CD4-positive, alpha-beta T cell (primary cell): ENCODE measurements around the gene ADRA2B. TPM values are rescaled to one million over a fixed set of nuclear protein-coding genes. Genes with fewer than 3 reads are reported as not detected.

Experiments
- ATAC-seq: fragments of 200-7000 bp; cut with Tn5 transposase; one replicate; pipeline ENCODE4 v1.10.0; 2022; ENCODE audit warnings: mild to moderate bottlenecking; ENCODE audit not compliant: poor library complexity
- CTCF ChIA-PET: fragments of 350-600 bp; sonication (Branson Sonifier 250); formaldehyde crosslinking; loops from one replicate; lab custom pipeline; 2021; ENCODE audit warnings: antibody characterized with exemption, inconsistent platforms; lab: Charles Lee
- POLR2A ChIA-PET: fragments of 350-600 bp; sonication (Branson Sonifier 250); formaldehyde crosslinking; loops from one replicate; lab custom pipeline; 2021; ENCODE audit warnings: antibody characterized with exemption, inconsistent platforms; lab: Charles Lee
- DNase-seq, 14 experiments: peaks; one replicate each; pipeline ENCODE4 v3.0.0-alpha.2; 2013 to 2020; ENCODE audit warnings: mixed read lengths in 2 of 14
- H3K27ac ChIP-seq, 2 donors: one replicate each; pipeline versions ENCODE4 v1.5.1 to v1.7.0; 2013; ENCODE audit warnings: low read length in 2 of 2, low read depth in 1 of 2, mild to moderate bottlenecking in 1 of 2
- H3K27me3 ChIP-seq, 2 experiments: 1 replicate in 1 of 2; 2 replicates in 1 of 2; pipeline versions ENCODE4 v1.6.1 to v1.7.0; 2013; ENCODE audit warnings: low read length in 2 of 2, control low read depth in 1 of 2, mild to moderate bottlenecking in 1 of 2, moderate library complexity in 1 of 2; ENCODE audit not compliant: insufficient read depth in 2 of 2, control insufficient read depth in 1 of 2
- H3K36me3 ChIP-seq: one replicate; pipeline ENCODE4 v1.6.1; 2013; ENCODE audit warnings: low read length, control low read depth; ENCODE audit not compliant: insufficient read depth
- H3K4me1 ChIP-seq: one replicate; pipeline ENCODE4 v1.6.1; 2013; ENCODE audit warnings: low read length, control low read depth; ENCODE audit not compliant: insufficient read depth
- H3K4me3 ChIP-seq: one replicate; pipeline ENCODE4 v1.5.1; 2013; ENCODE audit warnings: mild to moderate bottlenecking, low read length, moderate library complexity
- H3K9me3 ChIP-seq, 2 experiments: 1 replicate in 1 of 2; 2 replicates in 1 of 2; pipeline versions ENCODE4 v1.6.1 to v1.7.0; 2013; ENCODE audit warnings: low read length in 2 of 2, mild to moderate bottlenecking in 2 of 2, control low read depth in 1 of 2, moderate library complexity in 1 of 2; ENCODE audit not compliant: control insufficient read depth in 1 of 2, insufficient read depth in 1 of 2
- H3K27ac Mint-ChIP-seq: one replicate; pipeline ENCODE4 v1.8.0; 2020; ENCODE audit warnings: mixed read lengths
- H3K27me3 Mint-ChIP-seq: one replicate; pipeline ENCODE4 v1.8.0; 2021; ENCODE audit warnings: mixed read lengths
- H3K36me3 Mint-ChIP-seq: one replicate; pipeline ENCODE4 v1.8.0; 2021; ENCODE audit warnings: low read depth, mixed read lengths
- H3K4me1 Mint-ChIP-seq: one replicate; pipeline ENCODE4 v1.8.0; 2021; ENCODE audit warnings: low read depth, mixed read lengths
- H3K4me3 Mint-ChIP-seq: one replicate; pipeline ENCODE4 v1.8.0; 2020; ENCODE audit warnings: mild to moderate bottlenecking, mixed read lengths
- H3K9me3 Mint-ChIP-seq: one replicate; pipeline ENCODE4 v1.8.0; 2020; ENCODE audit warnings: mixed read lengths
- intact Hi-C, 2 experiments: fragments of 100-400 bp; cut with DNase I in 1 of 2; cut with micrococcal nuclease in 1 of 2; formaldehyde crosslinking; loops; one replicate each; pipeline versions ENCODE4 v1.15.1 to v1.9.0; 2023 to 2025; cut with DNase I, micrococcal nuclease
- total RNA-seq, 174 experiments: library from RNA in 2 of 174; stranded (reverse) in 2 of 174; gene quantifications; one replicate each; pipeline ENCODE4 v1.2.3 and lab custom pipeline; 2021 to 2026
- TF ChIP-seq, protein P1 (sequence below): fragments of 200-600 bp; IDR thresholded peaks from one replicate; pipeline ENCODE4 v1.8.0; 2022; ENCODE audit warnings: antibody characterized with exemption, mild to moderate bottlenecking

ADRA2B gene
- total RNA-seq, 2 experiments from 2014 or later: 0.52 to 0.84 TPM

- H3K4me1 Mint-ChIP-seq: peaks cover 80% of the 10 kb centered on the region
Measured at GRCh38 chr2:96156011-96156820, 39.8 kb upstream of the ADRA2B start.

GRCh38 chr2:96154506-96155380 lies 38.4 kb upstream of the ADRA2B start:
- Histone ChIP-seq H3K9me3 (no peaks in the 10 kb centered on the region), H3K27me3 (no peaks in the 10 kb centered on the region), H3K27ac (no peak overlapping the region), H3K4me3 (no peak overlapping the region), H3K36me3 (no peaks in the 10 kb centered on the region), H3K4me1 (peaks cover 72% of the 10 kb centered on the region)
- intact Hi-C loops: no loop called here
- H3K4me1 Mint-ChIP-seq: peaks cover 80% of the 10 kb centered on the region
- no peak overlapping the region for H3K4me3 Mint-ChIP-seq
- no peak overlapping the region for H3K27ac Mint-ChIP-seq
- DNase-seq (peak in 1 of 14 experiments; percentile 10), ATAC-seq (no peak)
- TF ChIP-seq, protein P1, sequence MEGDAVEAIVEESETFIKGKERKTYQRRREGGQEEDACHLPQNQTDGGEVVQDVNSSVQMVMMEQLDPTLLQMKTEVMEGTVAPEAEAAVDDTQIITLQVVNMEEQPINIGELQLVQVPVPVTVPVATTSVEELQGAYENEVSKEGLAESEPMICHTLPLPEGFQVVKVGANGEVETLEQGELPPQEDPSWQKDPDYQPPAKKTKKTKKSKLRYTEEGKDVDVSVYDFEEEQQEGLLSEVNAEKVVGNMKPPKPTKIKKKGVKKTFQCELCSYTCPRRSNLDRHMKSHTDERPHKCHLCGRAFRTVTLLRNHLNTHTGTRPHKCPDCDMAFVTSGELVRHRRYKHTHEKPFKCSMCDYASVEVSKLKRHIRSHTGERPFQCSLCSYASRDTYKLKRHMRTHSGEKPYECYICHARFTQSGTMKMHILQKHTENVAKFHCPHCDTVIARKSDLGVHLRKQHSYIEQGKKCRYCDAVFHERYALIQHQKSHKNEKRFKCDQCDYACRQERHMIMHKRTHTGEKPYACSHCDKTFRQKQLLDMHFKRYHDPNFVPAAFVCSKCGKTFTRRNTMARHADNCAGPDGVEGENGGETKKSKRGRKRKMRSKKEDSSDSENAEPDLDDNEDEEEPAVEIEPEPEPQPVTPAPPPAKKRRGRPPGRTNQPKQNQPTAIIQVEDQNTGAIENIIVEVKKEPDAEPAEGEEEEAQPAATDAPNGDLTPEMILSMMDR: no peak
- H3K36me3 Mint-ChIP-seq: no peaks in the 10 kb centered on the region
- no peaks in the 10 kb centered on the region for H3K9me3 Mint-ChIP-seq
- CTCF ChIA-PET: no interaction called here
- POLR2A ChIA-PET: no interaction called here
- no peaks in the 10 kb centered on the region for H3K27me3 Mint-ChIP-seq

More at GRCh38 chr2:96156011-96156820, 39.8 kb upstream of the ADRA2B start:
- H3K36me3 ChIP-seq: no peaks in the 10 kb centered on the region
- Mint-ChIP-seq H3K27me3 (no peaks in the 10 kb centered on the region), H3K4me3 (peak overlapping the region; percentile 52), H3K9me3 (peaks cover 6% of the 10 kb centered on the region), H3K36me3 (no peaks in the 10 kb centered on the region), H3K27ac (peak overlapping the region; percentile 74)
- intact Hi-C loops: no loop called here
- H3K4me3 ChIP-seq: no peak overlapping the region
- ChIA-PET POLR2A (interaction anchor here (4.2 kb wide), 1 partner anchor 10 kb away, joined by 66 read pairs; the partner anchor contains the start of gene DUSP2), CTCF (interaction anchor here (2.7 kb wide), 1 partner anchor 18 kb away, joined by 13 read pairs; no protein-coding TSS in a partner anchor)
- H3K9me3 ChIP-seq: peaks cover 0 to 3% of the 10 kb centered on the region in 2 experiments
- H3K27me3 ChIP-seq: no peaks in the 10 kb centered on the region
- H3K4me1 ChIP-seq: peaks cover 67% of the 10 kb centered on the region
- H3K27ac ChIP-seq: no peak overlapping the region
- DNase-seq: peak in 4 of 14 experiments; percentile 33 to 73 (median 52)
- no peak for ATAC-seq
- TF ChIP-seq, protein P1: no peak

GRCh38 chr2:96153991-96154431 lies 37.6 kb upstream of the ADRA2B start:
- intact Hi-C loops: no loop called here
- Mint-ChIP-seq H3K4me1 (peaks cover 80% of the 10 kb centered on the region), H3K4me3 (no peak overlapping the region), H3K36me3 (no peaks in the 10 kb centered on the region), H3K27me3 (no peaks in the 10 kb centered on the region), H3K27ac (peak overlapping the region; percentile 80), H3K9me3 (no peaks in the 10 kb centered on the region)
- Histone ChIP-seq H3K27ac (no peak overlapping the region), H3K9me3 (no peaks in the 10 kb centered on the region), H3K4me3 (no peak overlapping the region), H3K4me1 (peaks cover 69% of the 10 kb centered on the region), H3K36me3 (no peaks in the 10 kb centered on the region), H3K27me3 (no peaks in the 10 kb centered on the region)
- POLR2A ChIA-PET: no interaction called here
- TF ChIP-seq, protein P1: no peak
- DNase-seq (peak in 2 of 14 experiments; percentile 18 to 27), ATAC-seq (no peak)
- CTCF ChIA-PET: no interaction called here
